A549 (cell line): ENCODE measurements around the gene BCDIN3D.

Experiments used
- CHD2 ChIP-seq: fragments of 150-350 bp; IDR thresholded peaks from 2 replicates; pipeline ENCODE4 v1.6.1; 2014; ENCODE audit warnings: low read length; ENCODE audit not compliant: partially characterized antibody
- CTCF ChIP-seq: fragments of >200 bp; sonication (Bioruptor Twin); formaldehyde crosslinking; IDR thresholded peaks from 3 replicates; pipeline ENCODE4 v1.5.1; 2016
- JUNB ChIP-seq: fragments of >200 bp; sonication (Bioruptor Twin); formaldehyde crosslinking; IDR thresholded peaks from 2 replicates; pipeline ENCODE4 v1.6.1; 2016
- POLR2A ChIP-seq: IDR thresholded peaks from 2 replicates; pipeline ENCODE4 v1.6.1; 2012; ENCODE audit warnings: mild to moderate bottlenecking, low read length
- SREBF2 ChIP-seq: fragments of 450-650 bp; IDR thresholded peaks from 2 replicates; pipeline ENCODE4 v1.6.1; 2014; ENCODE audit warnings: mild to moderate bottlenecking, moderate library complexity

GRCh38 chr12:49882851-49883464 lies 40.1 kb upstream of the BCDIN3D start:
- TF ChIP-seq CTCF = no peak
- no peak for TF ChIP-seq CHD2
- TF ChIP-seq SREBF2 = no peak
- TF ChIP-seq JUNB = no peak
- TF ChIP-seq POLR2A = no peak
